HepG2 (cell line): ENCODE measurements around the gene CD44. TPM values are rescaled to one million over a fixed set of nuclear protein-coding genes. Genes with fewer than 3 reads are reported as not detected.

Experiments used
- ATAC-seq: fragments of 200-7000 bp; cut with Tn5 transposase; 3 replicates; pipeline ENCODE4 v1.9.1; 2020; ENCODE audit warnings: mild to moderate bottlenecking, moderate library complexity
- BruUV-seq: library from RNA; stranded (reverse); fragments of 400-500 nt; replicated peaks from 2 replicates; lab custom pipeline; 2021; lab: Mats Ljungman, UMichigan
- CTCF ChIA-PET: fragments of 300-600 bp; formaldehyde crosslinking; extraction: SDS; loops from one replicate; lab custom pipeline; 2021; ENCODE audit warnings: low total read pairs, inconsistent platforms, low intra/inter-chr PET ratio; lab: Yijun Ruan, JAX
- POLR2A ChIA-PET: fragments of 350-600 bp; sonication (Branson Sonifier 250); formaldehyde crosslinking; loops from one replicate; lab custom pipeline; 2020; ENCODE audit warnings: antibody characterized with exemption, inconsistent platforms; lab: Yijun Ruan, JAX
- DNase-seq: peaks from one replicate; pipeline ENCODE4 v3.0.0-alpha.2; 2015; ENCODE audit warnings: low spot score
- FAIRE-seq: peaks from 3 replicates; lab custom pipeline; 2011; peaks lifted over from hg19 to GRCh38; lab: Jason Lieb, UNC
- H2AFZ ChIP-seq: one replicate; pipeline ENCODE4 v1.6.1; 2011; ENCODE audit warnings: low read length, inconsistent platforms
- H3K27ac ChIP-seq: fragments of 300-600 bp; 3 replicates; pipeline ENCODE4 v1.8.0; 2011; ENCODE audit warnings: mixed run types, mild to moderate bottlenecking, mixed read lengths, low read length, inconsistent platforms; ENCODE audit not compliant: insufficient read depth; ENCODE audit errors: extremely low read length
- H3K27me3 ChIP-seq, 2 experiments: fragments of 200-600 bp in 1 of 2; 2 replicates in 1 of 2; 3 replicates in 1 of 2; pipeline versions ENCODE4 v1.6.0 to v1.8.0; 2011; ENCODE audit warnings: low read length in 2 of 2, mild to moderate bottlenecking in 2 of 2, moderate library complexity in 2 of 2, inconsistent platforms in 1 of 2; ENCODE audit not compliant: insufficient read depth in 2 of 2, control insufficient read depth in 1 of 2
- H3K36me3 ChIP-seq, 2 experiments: fragments of 200-600 bp in 1 of 2; replicated peaks in 1 of 2; 2 replicates in 1 of 2; 3 replicates in 1 of 2; pipeline versions ENCODE4 v1.5.1 to v1.8.0; 2011; ENCODE audit warnings: low read length in 2 of 2, inconsistent platforms in 1 of 2; ENCODE audit not compliant: insufficient read depth in 2 of 2, control insufficient read depth in 1 of 2
- H3K4me1 ChIP-seq: 2 replicates; pipeline ENCODE4 v1.5.1; 2012; ENCODE audit warnings: low read length, inconsistent platforms; ENCODE audit not compliant: insufficient read depth
- H3K4me2 ChIP-seq: 2 replicates; pipeline ENCODE4 v1.6.0; 2011; ENCODE audit warnings: low read depth, low read length, inconsistent platforms
- H3K4me3 ChIP-seq, 3 experiments: fragments of 200-600 bp in 1 of 3; sonication (generic), shearing (Covaris generic) in 1 of 3; replicated peaks in 1 of 3; 2 replicates each; pipeline ENCODE4 v1.5.1; 2011 to 2016; ENCODE audit warnings: low read length in 3 of 3, inconsistent platforms in 2 of 3, low read depth in 2 of 3, mild to moderate bottlenecking in 2 of 3, control low read depth in 1 of 3, mixed read lengths in 1 of 3; ENCODE audit not compliant: insufficient read depth in 1 of 3
- H3K79me2 ChIP-seq: one replicate; pipeline ENCODE4 v1.6.1; 2011; ENCODE audit warnings: low read length, inconsistent platforms; ENCODE audit not compliant: insufficient read depth
- H3K9ac ChIP-seq: 2 replicates; pipeline ENCODE4 v1.6.0; 2011; ENCODE audit warnings: mild to moderate bottlenecking, low read depth, low read length, inconsistent platforms; ENCODE audit not compliant: insufficient read depth
- H3K9me3 ChIP-seq: 2 replicates; pipeline ENCODE4 v1.5.1; 2012; ENCODE audit warnings: mild to moderate bottlenecking, low read length
- H4K20me1 ChIP-seq: 2 replicates; pipeline ENCODE4 v1.6.0; 2011; ENCODE audit warnings: inconsistent platforms, mild to moderate bottlenecking, low read length, moderate library complexity; ENCODE audit not compliant: insufficient read depth
- ATF3 ChIP-seq: sonication (generic); formaldehyde crosslinking; IDR thresholded peaks from 2 replicates; pipeline ENCODE4 v1.4.0; 2020; ENCODE audit warnings: missing genetic modification reagents
- DBP ChIP-seq: sonication (generic); formaldehyde crosslinking; IDR thresholded peaks from 2 replicates; pipeline ENCODE4 v1.4.0; 2020; ENCODE audit warnings: missing genetic modification reagents; ENCODE audit errors: not compliant biosample characterization
- ERF ChIP-seq: IDR thresholded peaks from 2 replicates; pipeline ENCODE4 v1.6.1; 2018; ENCODE audit warnings: missing biosample characterization, missing genetic modification reagents
- FOXO4 ChIP-seq: sonication (generic); formaldehyde crosslinking; conservative IDR thresholded peaks from 2 replicates; pipeline ENCODE4 v1.8.1; 2023; ENCODE audit warnings: missing genetic modification reagents
- HCFC1 ChIP-seq: fragments of 150-350 bp; IDR thresholded peaks from 2 replicates; pipeline ENCODE4 v1.6.1; 2014; ENCODE audit warnings: low read depth, low read length
- MEIS2 ChIP-seq: sonication (generic); formaldehyde crosslinking; IDR thresholded peaks from 2 replicates; pipeline ENCODE4 v1.9.0; 2021; ENCODE audit warnings: mild to moderate bottlenecking, missing genetic modification reagents
- NCOA2 ChIP-seq: sonication (generic); formaldehyde crosslinking; IDR thresholded peaks from 2 replicates; pipeline ENCODE4 v1.8.0; 2022; ENCODE audit warnings: inconsistent platforms
- PHF5A ChIP-seq: IDR thresholded peaks from one replicate; pipeline ENCODE4 v1.6.1; 2018; ENCODE audit warnings: low read depth, missing genetic modification reagents; ENCODE audit not compliant: unreplicated experiment
- POLR2A ChIP-seq, 2 experiments: IDR thresholded peaks; 2 replicates each; pipeline ENCODE4 v1.6.1; 2011; ENCODE audit warnings: low read depth in 2 of 2, low read length in 2 of 2, mild to moderate bottlenecking in 1 of 2, moderate library complexity in 1 of 2; ENCODE audit not compliant: insufficient read depth in 1 of 2
- SP140L ChIP-seq: sonication (generic); formaldehyde crosslinking; IDR thresholded peaks from 2 replicates; pipeline ENCODE4 v1.4.0; 2020; ENCODE audit warnings: missing genetic modification reagents, borderline replicate concordance
- TMF1 ChIP-seq: sonication (generic); formaldehyde crosslinking; IDR thresholded peaks from 2 replicates; pipeline ENCODE4 v1.8.1; 2022; ENCODE audit warnings: low read depth, missing genetic modification reagents
- ZNF138 ChIP-seq: sonication (generic); formaldehyde crosslinking; IDR thresholded peaks from 2 replicates; pipeline ENCODE4 v1.5.0; 2020; ENCODE audit warnings: mild to moderate bottlenecking, low read depth, missing genetic modification reagents
- ZNF562 ChIP-seq: sonication (generic); formaldehyde crosslinking; IDR thresholded peaks from 2 replicates; pipeline ENCODE4 v1.8.0; 2022; ENCODE audit warnings: missing genetic modification reagents, borderline replicate concordance
- ZNF567 ChIP-seq: sonication (generic); formaldehyde crosslinking; IDR thresholded peaks from 2 replicates; pipeline ENCODE4 v1.8.1; 2023; ENCODE audit warnings: mild to moderate bottlenecking, missing genetic modification reagents, borderline replicate concordance
- ZNF574 ChIP-seq: sonication (generic); formaldehyde crosslinking; IDR thresholded peaks from 2 replicates; pipeline ENCODE4 v1.4.0; 2020; ENCODE audit warnings: missing genetic modification reagents
- ZNF691 ChIP-seq: sonication (generic); formaldehyde crosslinking; IDR thresholded peaks from 2 replicates; pipeline ENCODE4 v1.4.0; 2020; ENCODE audit warnings: missing genetic modification reagents, low read depth, mild to moderate bottlenecking, borderline replicate concordance
- ZSCAN5A ChIP-seq: sonication (generic); formaldehyde crosslinking; IDR thresholded peaks from 2 replicates; pipeline ENCODE4 v1.8.0; 2022; ENCODE audit warnings: mild to moderate bottlenecking, missing genetic modification reagents, borderline replicate concordance
- WGBS: methylation state at CpG from one replicate; pipeline ENCODE4 v1.1.6; 2017; ENCODE audit warnings: low lambda C conversion rate; 5-methylcytosine and 5-hydroxymethylcytosine counted together
- in situ Hi-C: cut with HindIII; loops from 2 replicates; pipeline ENCODE4 v1.10.0; 2017; ENCODE audit warnings: low pct_unique_long_range_greater_than_20kb; ENCODE audit not compliant: extremely low pct_ligation_motif_present
- intact Hi-C: fragments of 100-400 bp; cut with micrococcal nuclease; formaldehyde crosslinking; loops from one replicate; pipeline ENCODE4 v1.10.0; 2022; ENCODE audit not compliant: unreplicated experiment
- polyA plus RNA-seq, 8 experiments: library from polyadenylated mRNA; depleted of rRNA in 3 of 8; stranded (reverse) in 7 of 8; unstranded in 1 of 8; fragments of >200 nt; fragmentation: Illumina TruSeq in 4 of 8; extraction: Trizol in 4 of 8; gene quantifications; 2 replicates each; pipeline versions ENCODE4 v1.2.1 to v1.2.3, GENCODE V29; 2011 to 2016; ENCODE audit warnings: low read depth in 4 of 8, missing spikeins in 1 of 8, mixed read lengths in 1 of 8; ENCODE audit not compliant: insufficient read depth in 1 of 8
- total RNA-seq, 5 experiments: library from RNA; depleted of rRNA; stranded (reverse); fragments of >200 nt; fragmentation: Illumina TruSeq; extraction: Trizol; gene quantifications; 2 replicates each; pipeline ENCODE4 v1.2.3, GENCODE V29; 2016; ENCODE audit warnings: low read depth in 1 of 5

Gene CD44
- total and polyA plus RNA-seq, 2 of the 13 experiments (the other 11 are each of a cell fraction or from before 2014, with no cell fraction given), result 0.02 to 0.11 TPM

GRCh38 chr11:35276396-35277145, 137.6 kb downstream of the CD44 start:
- Histone ChIP-seq H3K9me3 (no peaks in the 10 kb centered on the region), H3K27me3 (no peaks in the 10 kb centered on the region), H3K4me1 (no peaks in the 10 kb centered on the region), H3K79me2 (no peaks in the 10 kb centered on the region), H3K36me3 (no peaks in the 10 kb centered on the region; a peak in 1 of 5 replicates), H2AFZ (no peak overlapping the region), H3K4me3 (no peak overlapping the region), H3K9ac (no peak overlapping the region), H3K4me2 (no peak overlapping the region), H3K27ac (no peak overlapping the region), H4K20me1 (no peaks in the 10 kb centered on the region)
- FAIRE-seq (no peak), ATAC-seq (no peak), DNase-seq (no peak)
- in situ Hi-C loops, result no loop called here
- BruUV-seq, result no TSS peak
- intact Hi-C loops, result no loop called here
- WGBS, result 94% methylated on average over 2 of the region's 2 CpGs
- POLR2A ChIA-PET, result no interaction called here
- CTCF ChIA-PET, result no interaction called here
- TF ChIP-seq DBP (no peak), ZNF574 (CRISPR knock-in tag) (no peak), POLR2A (IDR thresholded peaks at IDR 0.05; ENCODE audit: insufficient read depth in 1 of 2, low read depth in 2 of 2, low read length in 2 of 2) (no peak), ATF3 (CRISPR knock-in tag) (no peak), FOXO4 (CRISPR knock-in tag) (no peak), ERF (CRISPR knock-in tag) (no peak), ZNF567 (no peak), ZSCAN5A (CRISPR knock-in tag) (no peak), ZNF691 (no peak), ZNF562 (CRISPR knock-in tag) (no peak), HCFC1 (no peak), TMF1 (CRISPR knock-in tag) (no peak), NCOA2 (no peak), SP140L (CRISPR knock-in tag) (no peak), MEIS2 (CRISPR knock-in tag) (no peak), PHF5A (CRISPR knock-in tag) (no peak), ZNF138 (no peak)
